ENCODE results near the gene RLBP1.

The RLBP1 gene

DNA sequence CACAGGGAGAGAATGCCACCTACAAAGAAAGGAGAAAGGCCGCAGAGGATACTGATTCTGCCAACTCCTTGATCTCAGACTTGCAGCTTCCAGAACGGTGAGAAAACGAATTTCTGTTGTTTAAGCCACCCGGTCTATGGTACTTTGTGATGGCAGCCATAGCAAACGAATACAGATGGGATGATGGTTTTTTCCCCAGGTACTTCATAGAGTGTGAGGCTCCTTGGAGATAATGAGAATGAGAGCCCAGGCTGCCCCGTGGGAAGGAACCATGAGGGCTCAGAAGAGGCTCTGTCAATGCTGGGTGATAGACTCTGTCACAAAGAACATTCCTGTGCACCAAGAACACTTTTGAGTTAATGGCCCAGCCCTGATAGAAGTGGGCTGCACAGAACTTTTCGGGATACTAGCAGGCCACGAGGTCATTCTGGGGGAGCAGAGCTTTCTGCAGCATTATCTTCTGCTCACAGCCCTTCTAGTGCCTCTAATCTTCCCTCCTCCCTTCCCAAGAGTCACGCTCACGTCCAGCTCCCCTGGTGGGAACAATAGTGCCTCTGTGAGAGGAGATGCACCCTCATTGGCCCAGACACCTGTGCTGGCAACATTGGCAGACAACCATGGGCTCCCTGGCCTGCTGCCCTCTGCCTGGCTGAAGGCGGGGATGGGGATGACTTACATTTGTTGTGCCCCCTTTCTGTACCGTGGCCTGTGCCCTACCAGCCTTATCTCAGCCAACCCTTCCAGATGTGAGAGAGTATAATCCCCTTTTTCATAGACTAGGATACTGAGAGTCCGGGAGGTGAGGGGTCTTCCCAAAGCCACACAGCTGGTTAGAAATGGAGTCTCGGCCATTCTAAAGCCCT is 5.2 kb upstream of the RLBP1 start:
- no peak overlapping the region for H3K4me2 ChIP-seq (ENCODE audit: low read depth, low read length, poor library complexity, severe bottlenecking)
- H3K4me3 ChIP-seq (ENCODE audit: low read length, poor library complexity, severe bottlenecking) = no peak overlapping the region
- H3K9me3 ChIP-seq (ENCODE audit: insufficient read depth, low read depth, low read length) = no peaks in the 10 kb centered on the region
- no peaks in the 10 kb centered on the region for H3K4me1 ChIP-seq (ENCODE audit: insufficient read depth, low read length, poor library complexity, severe bottlenecking)
- H3K9ac ChIP-seq (ENCODE audit: low read depth, low read length, poor library complexity, severe bottlenecking) = no peak overlapping the region
- H3F3A ChIP-seq (ENCODE audit: low read depth) = no peaks in the 10 kb centered on the region
- H2AFZ ChIP-seq (ENCODE audit: low read length) = no peak overlapping the region
- H3K36me3 ChIP-seq (ENCODE audit: insufficient read depth, low read length) = no peaks in the 10 kb centered on the region
- TF ChIP-seq EZH2phosphoT487 (IDR thresholded peaks at IDR 0.05; ENCODE audit: borderline replicate concordance) = no peak
- TF ChIP-seq, protein P1, sequence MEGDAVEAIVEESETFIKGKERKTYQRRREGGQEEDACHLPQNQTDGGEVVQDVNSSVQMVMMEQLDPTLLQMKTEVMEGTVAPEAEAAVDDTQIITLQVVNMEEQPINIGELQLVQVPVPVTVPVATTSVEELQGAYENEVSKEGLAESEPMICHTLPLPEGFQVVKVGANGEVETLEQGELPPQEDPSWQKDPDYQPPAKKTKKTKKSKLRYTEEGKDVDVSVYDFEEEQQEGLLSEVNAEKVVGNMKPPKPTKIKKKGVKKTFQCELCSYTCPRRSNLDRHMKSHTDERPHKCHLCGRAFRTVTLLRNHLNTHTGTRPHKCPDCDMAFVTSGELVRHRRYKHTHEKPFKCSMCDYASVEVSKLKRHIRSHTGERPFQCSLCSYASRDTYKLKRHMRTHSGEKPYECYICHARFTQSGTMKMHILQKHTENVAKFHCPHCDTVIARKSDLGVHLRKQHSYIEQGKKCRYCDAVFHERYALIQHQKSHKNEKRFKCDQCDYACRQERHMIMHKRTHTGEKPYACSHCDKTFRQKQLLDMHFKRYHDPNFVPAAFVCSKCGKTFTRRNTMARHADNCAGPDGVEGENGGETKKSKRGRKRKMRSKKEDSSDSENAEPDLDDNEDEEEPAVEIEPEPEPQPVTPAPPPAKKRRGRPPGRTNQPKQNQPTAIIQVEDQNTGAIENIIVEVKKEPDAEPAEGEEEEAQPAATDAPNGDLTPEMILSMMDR (conservative IDR thresholded peaks at IDR 0.05; ENCODE audit: low read length) = no peak
- H3K9me2 ChIP-seq (replicated peaks; ENCODE audit: low read depth, low read length) = no peaks in the 10 kb centered on the region
- H3K79me2 ChIP-seq (ENCODE audit: insufficient read depth, low read length) = no peaks in the 10 kb centered on the region
- no peaks in the 10 kb centered on the region for H3K27me3 ChIP-seq (ENCODE audit: insufficient read depth, low read length, poor library complexity, severe bottlenecking)
- H4K20me1 ChIP-seq (ENCODE audit: insufficient read depth, low read length, poor library complexity, severe bottlenecking) = no peaks in the 10 kb centered on the region

DNA sequence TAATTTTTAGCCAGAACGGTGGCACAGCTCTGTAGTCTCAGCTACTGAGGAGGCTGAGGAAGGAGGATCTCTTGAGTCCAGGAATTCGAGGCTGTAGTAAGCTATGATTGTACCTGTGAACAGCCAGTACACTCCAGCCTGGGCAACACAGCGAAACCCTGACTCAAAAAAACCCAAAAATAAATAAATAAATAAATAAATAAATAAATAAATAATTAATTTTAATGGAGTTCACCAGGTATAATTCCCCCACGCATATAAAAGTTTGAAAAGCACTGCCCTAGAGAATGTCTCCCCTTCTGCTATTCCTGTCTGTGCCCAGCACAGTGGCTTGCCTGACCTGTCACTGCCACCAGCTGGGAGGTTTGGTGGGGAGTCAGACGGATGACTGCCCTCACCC is 4.2 kb upstream of the RLBP1 start:
- Histone ChIP-seq H3K4me1 (ENCODE audit: insufficient read depth, low read length, poor library complexity, severe bottlenecking) (no peaks in the 10 kb centered on the region), H3K9ac (ENCODE audit: low read depth, low read length, poor library complexity, severe bottlenecking) (no peak overlapping the region), H3K79me2 (ENCODE audit: insufficient read depth, low read length) (no peaks in the 10 kb centered on the region), H4K20me1 (ENCODE audit: insufficient read depth, low read length, poor library complexity, severe bottlenecking) (no peaks in the 10 kb centered on the region), H3K27me3 (ENCODE audit: insufficient read depth, low read length, poor library complexity, severe bottlenecking) (no peaks in the 10 kb centered on the region), H3K4me2 (ENCODE audit: low read depth, low read length, poor library complexity, severe bottlenecking) (no peak overlapping the region), H3K9me2 (replicated peaks; ENCODE audit: low read depth, low read length) (no peaks in the 10 kb centered on the region), H3K4me3 (ENCODE audit: low read length, poor library complexity, severe bottlenecking) (no peak overlapping the region), H3K9me3 (ENCODE audit: insufficient read depth, low read depth, low read length) (no peaks in the 10 kb centered on the region), H3K36me3 (ENCODE audit: insufficient read depth, low read length) (no peaks in the 10 kb centered on the region), H2AFZ (ENCODE audit: low read length) (no peak overlapping the region), H3F3A (ENCODE audit: low read depth) (no peaks in the 10 kb centered on the region)
- no peak for TF ChIP-seq EZH2phosphoT487 (IDR thresholded peaks at IDR 0.05; ENCODE audit: borderline replicate concordance)
- TF ChIP-seq, protein P1 (conservative IDR thresholded peaks at IDR 0.05; ENCODE audit: low read length) = no peak

DNA sequence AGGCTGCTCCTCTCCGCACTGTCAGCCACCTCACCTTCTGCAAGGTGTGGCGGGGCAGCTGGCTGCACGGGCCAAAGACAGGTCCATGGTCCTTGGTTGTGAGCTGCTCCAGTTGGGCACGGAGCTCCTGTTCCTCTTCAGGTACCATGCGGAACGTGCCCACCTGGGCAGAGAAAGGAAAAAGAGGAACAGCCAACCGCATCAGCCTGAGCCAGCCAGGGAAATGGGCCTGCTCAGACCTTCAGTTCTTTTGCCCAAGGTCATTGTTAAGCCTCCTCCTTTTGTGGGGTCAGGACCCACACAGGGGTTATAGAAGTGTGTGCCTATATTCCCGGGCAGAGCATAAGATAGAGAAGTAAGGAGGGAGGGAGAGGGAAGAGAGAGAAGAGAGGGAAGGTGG is 2.8 kb downstream of the RLBP1 start:
- Histone ChIP-seq H3K9me3 (ENCODE audit: insufficient read depth, low read depth, low read length) (no peaks in the 10 kb centered on the region), H3K9me2 (replicated peaks; ENCODE audit: low read depth, low read length) (no peaks in the 10 kb centered on the region), H3K79me2 (ENCODE audit: insufficient read depth, low read length) (no peaks in the 10 kb centered on the region), H3K27me3 (ENCODE audit: insufficient read depth, low read length, poor library complexity, severe bottlenecking) (no peaks in the 10 kb centered on the region), H3K4me2 (ENCODE audit: low read depth, low read length, poor library complexity, severe bottlenecking) (no peak overlapping the region), H3F3A (ENCODE audit: low read depth) (no peaks in the 10 kb centered on the region), H3K36me3 (ENCODE audit: insufficient read depth, low read length) (no peaks in the 10 kb centered on the region), H3K4me1 (ENCODE audit: insufficient read depth, low read length, poor library complexity, severe bottlenecking) (no peaks in the 10 kb centered on the region), H2AFZ (ENCODE audit: low read length) (no peak overlapping the region), H3K9ac (ENCODE audit: low read depth, low read length, poor library complexity, severe bottlenecking) (no peak overlapping the region), H4K20me1 (ENCODE audit: insufficient read depth, low read length, poor library complexity, severe bottlenecking) (no peaks in the 10 kb centered on the region), H3K4me3 (ENCODE audit: low read length, poor library complexity, severe bottlenecking) (no peak overlapping the region)
- TF ChIP-seq EZH2phosphoT487 (IDR thresholded peaks at IDR 0.05; ENCODE audit: borderline replicate concordance) = no peak
- TF ChIP-seq, protein P1 (conservative IDR thresholded peaks at IDR 0.05; ENCODE audit: low read length) = no peak
